HG02840 (cell line): ENCODE data around the gene PDE6G.
"Not testable (repeated sequence)": the region's sequence is repeated elsewhere in the genome, so short reads cannot be mapped to it uniquely, and the experiment has no call there.

Source experiments
- ATAC-seq: cut with Tn5 transposase; IDR thresholded peaks from one replicate; pipeline ENCODE4 v1.9.1; 2021; ENCODE audit warnings: mild to moderate bottlenecking, moderate library complexity, moderate number of reproducible peaks; ENCODE audit not compliant: unreplicated experiment, low FRiP score

Gene PDE6G

GRCh38 chr17:81688616-81689015 is 32.3 kb upstream of the PDE6G start:
- no peak for ATAC-seq

DNA sequence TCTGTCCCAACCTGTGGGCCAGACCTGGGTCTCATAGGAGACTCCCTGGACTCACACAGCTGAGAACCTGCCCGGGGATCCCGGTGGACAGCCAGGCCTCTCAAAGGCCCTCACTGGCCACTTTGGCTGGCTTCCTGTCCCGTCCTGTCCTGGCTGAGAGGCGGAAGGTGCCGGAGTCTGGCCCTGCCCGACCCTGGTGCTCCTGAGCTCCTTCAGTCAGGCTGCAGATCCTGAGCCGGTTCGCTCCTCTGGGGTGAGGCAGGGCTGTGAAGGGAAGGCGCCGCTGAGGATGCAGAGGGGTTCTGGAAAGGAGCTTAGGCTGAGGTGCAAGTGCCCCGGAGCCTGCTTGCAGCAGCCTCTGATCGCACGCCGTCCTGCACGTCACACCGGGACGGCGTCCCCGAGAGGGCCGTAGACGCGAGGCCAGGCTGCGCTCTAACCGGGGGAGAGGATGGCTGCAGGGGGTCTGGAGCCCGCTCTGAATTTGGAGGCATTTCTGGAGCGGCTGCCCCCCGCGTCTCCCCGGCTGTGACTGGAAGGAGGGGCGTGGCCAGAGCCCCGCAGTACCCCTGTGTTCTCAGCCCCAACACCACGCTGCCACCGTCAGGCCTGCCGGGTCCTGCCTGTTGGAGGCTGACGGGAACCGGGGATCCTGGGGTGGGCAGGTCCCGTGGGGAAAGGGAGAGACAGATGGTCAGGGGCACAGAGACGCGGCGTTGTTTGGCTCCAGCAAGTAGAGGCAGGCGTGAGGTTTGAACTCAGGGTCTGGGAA is 31.6 kb upstream of the PDE6G start:
- ATAC-seq, result no peak

- no peak for ATAC-seq
Observed at GRCh38 chr17:81686614-81687013, 30.3 kb upstream of the PDE6G start.

- no peak for ATAC-seq
Observed at GRCh38 chr17:81685108-81685507, 28.8 kb upstream of the PDE6G start.

GRCh38 chr17:81684442-81684911 is 28.1 kb upstream of the PDE6G start:
- no peak for ATAC-seq

GRCh38 chr17:81683584-81684441 is 27.5 kb upstream of the PDE6G start, which contains the start of the genes ARL16 and HGS:
Gene ARL16 (minus strand): TSS chr17:81683797. CDS start chr17:81683753, 44 bp downstream.
Gene HGS (plus strand): TSS chr17:81684011. CDS start chr17:81684067, 56 bp downstream.
- peak; percentile 90 for ATAC-seq

- peak; percentile 2 for ATAC-seq
Observed at GRCh38 chr17:81683208-81683583, 26.9 kb upstream of the PDE6G start.

- no peak for ATAC-seq
Observed at GRCh38 chr17:81682565-81683207, 26.3 kb upstream of the PDE6G start.

DNA sequence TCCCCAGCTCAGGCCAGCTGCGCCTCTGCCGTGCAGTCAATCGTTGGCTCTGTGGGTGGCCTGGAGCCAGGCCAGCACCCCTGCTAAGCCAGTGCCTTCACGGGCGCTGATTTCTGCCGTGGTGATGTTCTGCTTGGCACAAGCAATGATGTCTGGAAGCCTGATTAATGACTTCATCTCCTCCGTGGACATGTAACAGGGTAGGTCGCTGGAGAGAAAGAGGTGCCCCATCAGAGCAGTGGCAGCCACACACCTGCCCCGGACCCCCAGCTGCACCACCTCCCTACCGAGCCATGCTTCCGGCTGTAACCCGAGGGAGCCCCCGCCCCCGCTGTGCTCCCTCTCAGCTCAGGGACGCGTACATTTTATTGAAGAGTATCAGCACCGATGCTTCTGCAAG is 25.3 kb upstream of the PDE6G start:
- no peak for ATAC-seq

GRCh38 chr17:81680150-81680549 is 23.8 kb upstream of the PDE6G start:
- no peak for ATAC-seq

- no peak for ATAC-seq
Observed at GRCh38 chr17:81676906-81677305, 20.6 kb upstream of the PDE6G start.

GRCh38 chr17:81675515-81676221 is 19.3 kb upstream of the PDE6G start:
- ATAC-seq, result not testable (repeated sequence)

DNA sequence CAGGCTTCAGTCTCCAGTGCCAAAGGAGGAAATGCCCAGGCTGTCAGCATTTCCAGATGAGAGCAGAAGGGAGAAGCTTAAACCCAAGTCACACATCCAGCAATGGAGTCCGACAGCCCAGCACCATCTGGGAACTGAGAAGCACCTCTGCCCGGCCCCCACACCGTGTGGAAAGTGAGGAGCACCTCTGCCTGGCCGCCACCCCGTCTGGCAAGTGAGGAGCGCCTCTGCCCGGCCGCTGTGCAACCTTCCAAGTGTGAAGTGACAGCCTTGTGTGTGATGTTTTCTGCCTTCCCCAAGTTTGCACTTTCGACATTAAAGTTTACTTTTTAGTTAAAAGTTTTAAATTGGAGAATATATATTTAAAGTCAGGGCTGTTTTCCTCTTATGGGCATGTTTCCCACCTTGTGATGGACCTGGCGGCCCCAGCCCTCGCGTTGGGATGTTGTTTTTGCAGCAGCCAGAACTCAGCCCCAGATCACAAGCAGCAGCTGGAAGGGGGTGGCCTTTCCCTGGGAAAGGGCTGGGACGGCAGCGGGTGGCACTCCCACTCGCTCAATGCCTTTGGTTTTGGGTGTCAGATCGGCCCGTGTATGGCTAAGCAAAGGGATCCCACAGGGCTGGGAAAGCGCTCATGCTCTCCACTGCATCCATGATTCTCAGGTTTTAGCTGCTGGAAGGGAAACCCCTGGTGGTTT is 17.4 kb upstream of the PDE6G start:
- no peak for ATAC-seq

- ATAC-seq, result no peak
Observed at GRCh38 chr17:81672954-81673353, 16.6 kb upstream of the PDE6G start.

GRCh38 chr17:81672504-81672903 is 16.2 kb upstream of the PDE6G start:
- ATAC-seq, result no peak

GRCh38 chr17:81667754-81668153 is 11.4 kb upstream of the PDE6G start:
- no peak for ATAC-seq

GRCh38 chr17:81666342-81667191 is 10.2 kb upstream of the PDE6G start, which contains the start of the genes CCDC137 and OXLD1:
Gene CCDC137 (plus strand): TSS chr17:81666737. CDS start chr17:81666767, 30 bp downstream.
Gene OXLD1 (minus strand): TSS chr17:81666605. CDS start chr17:81666577, 28 bp downstream.
- peak; percentile 78 for ATAC-seq

- ATAC-seq, result no peak
Observed at GRCh38 chr17:81666092-81666341, 9.7 kb upstream of the PDE6G start.
